T-helper 1 cell treated with Interleukin-12 subunit alpha and Interleukin-12 subunit beta and Interleukin-4 antibody, amounts not matched to agents 30 μg/mL and 1 μg/mL, for 36 hours (primary cell): ENCODE results near the gene NFIA.

ENCODE experiments used
- H3K27ac Mint-ChIP-seq: one replicate; pipeline ENCODE4 v1.8.0; 2021; ENCODE audit warnings: mild to moderate bottlenecking, mixed read lengths
- H3K27me3 Mint-ChIP-seq: one replicate; pipeline ENCODE4 v1.8.0; 2021; ENCODE audit warnings: low read depth, mixed read lengths
- H3K36me3 Mint-ChIP-seq: one replicate; pipeline ENCODE4 v1.8.0; 2021; ENCODE audit warnings: low read depth, mixed read lengths
- H3K4me1 Mint-ChIP-seq: one replicate; pipeline ENCODE4 v1.8.0; 2021; ENCODE audit warnings: low read depth, mixed read lengths
- H3K4me3 Mint-ChIP-seq: one replicate; pipeline ENCODE4 v1.8.0; 2021; ENCODE audit warnings: mild to moderate bottlenecking, moderate library complexity, mixed read lengths
- H3K9me3 Mint-ChIP-seq: one replicate; pipeline ENCODE4 v1.8.0; 2021; ENCODE audit warnings: mixed read lengths

Gene NFIA

GRCh38 chr1:61076728-61077675 lies 5.4 kb upstream of the NFIA start:
- Mint-ChIP-seq H3K4me1 (peaks cover 32% of the 10 kb centered on the region), H3K4me3 (peak overlapping the region; percentile 94), H3K36me3 (peaks cover 4% of the 10 kb centered on the region), H3K27me3 (peaks cover 50% of the 10 kb centered on the region), H3K9me3 (no peaks in the 10 kb centered on the region), H3K27ac (peak overlapping the region; percentile 91)

- H3K4me3 Mint-ChIP-seq = peak overlapping the region; percentile 94
- peaks cover 35% of the 10 kb centered on the region for H3K4me1 Mint-ChIP-seq
- H3K9me3 Mint-ChIP-seq = no peaks in the 10 kb centered on the region
- H3K27ac Mint-ChIP-seq = peak overlapping the region; percentile 91
- H3K27me3 Mint-ChIP-seq = peaks cover 56% of the 10 kb centered on the region
- H3K36me3 Mint-ChIP-seq = peaks cover 7% of the 10 kb centered on the region
Observed at GRCh38 chr1:61077676-61078541, 4.5 kb upstream of the NFIA start.

GRCh38 chr1:61078618-61079295 lies 3.6 kb upstream of the NFIA start:
- Mint-ChIP-seq H3K27me3 (peaks cover 54% of the 10 kb centered on the region), H3K4me1 (peaks cover 36% of the 10 kb centered on the region), H3K9me3 (no peaks in the 10 kb centered on the region), H3K36me3 (peaks cover 7% of the 10 kb centered on the region), H3K4me3 (no peak overlapping the region), H3K27ac (no peak overlapping the region)

DNA sequence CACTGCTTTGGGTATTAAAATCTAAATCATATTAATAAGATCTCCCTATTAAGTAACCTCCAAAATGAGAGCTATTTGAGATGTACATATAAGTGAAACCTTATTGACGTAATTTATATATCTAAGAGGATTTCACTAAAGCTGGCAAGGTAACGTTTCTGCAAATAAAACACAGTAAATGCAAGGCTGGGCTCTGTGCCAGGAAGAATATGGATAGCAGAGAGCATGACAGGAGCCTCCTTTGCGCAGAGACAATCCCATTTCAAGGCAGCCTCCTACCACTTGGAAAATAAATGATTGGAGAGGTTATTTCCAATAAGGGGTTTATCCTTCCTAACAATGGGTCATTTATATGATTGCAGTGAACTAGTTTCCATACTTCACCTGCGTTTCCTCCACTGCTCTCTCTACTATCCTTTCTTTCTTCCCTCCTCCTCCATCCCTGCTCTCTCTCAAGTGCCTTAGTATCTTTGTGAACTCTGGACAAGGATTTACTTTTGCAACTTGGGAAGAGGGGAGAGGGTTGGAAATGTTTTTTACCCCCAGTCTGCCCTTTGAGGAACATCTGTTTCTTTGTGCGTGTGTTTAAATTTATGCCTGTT lies 3.0 kb upstream of the NFIA start:
- no peak overlapping the region for H3K4me3 Mint-ChIP-seq
- peaks cover 61% of the 10 kb centered on the region for H3K27me3 Mint-ChIP-seq
- H3K4me1 Mint-ChIP-seq = peaks cover 38% of the 10 kb centered on the region
- H3K9me3 Mint-ChIP-seq = no peaks in the 10 kb centered on the region
- H3K27ac Mint-ChIP-seq = no peak overlapping the region
- peaks cover 7% of the 10 kb centered on the region for H3K36me3 Mint-ChIP-seq

DNA sequence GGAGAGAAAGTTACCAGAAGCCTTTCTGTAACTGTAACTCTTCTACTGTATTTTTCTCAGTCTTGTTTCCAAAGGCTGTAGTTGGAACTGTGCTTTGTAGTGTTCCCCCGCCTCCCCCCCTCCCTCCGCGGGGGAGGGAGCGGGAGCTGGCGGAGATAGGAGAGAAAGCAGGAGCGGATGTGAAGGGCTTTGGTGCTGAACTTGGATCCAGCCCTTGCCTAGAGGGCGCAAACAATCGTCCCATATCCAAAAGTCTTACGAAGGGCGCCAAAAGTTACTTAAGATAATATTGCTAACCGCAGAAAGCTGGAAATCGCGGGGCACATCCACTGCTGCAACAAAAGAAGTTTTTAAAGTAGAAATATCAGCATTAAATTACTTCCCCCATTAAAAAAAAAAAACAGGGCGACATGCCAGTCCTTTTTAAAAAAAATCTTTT lies 2.4 kb upstream of the NFIA start:
- H3K36me3 Mint-ChIP-seq = peaks cover 7% of the 10 kb centered on the region
- H3K4me1 Mint-ChIP-seq = peaks cover 38% of the 10 kb centered on the region
- no peak overlapping the region for H3K27ac Mint-ChIP-seq
- H3K9me3 Mint-ChIP-seq = no peaks in the 10 kb centered on the region
- peaks cover 66% of the 10 kb centered on the region for H3K27me3 Mint-ChIP-seq
- no peak overlapping the region for H3K4me3 Mint-ChIP-seq

DNA sequence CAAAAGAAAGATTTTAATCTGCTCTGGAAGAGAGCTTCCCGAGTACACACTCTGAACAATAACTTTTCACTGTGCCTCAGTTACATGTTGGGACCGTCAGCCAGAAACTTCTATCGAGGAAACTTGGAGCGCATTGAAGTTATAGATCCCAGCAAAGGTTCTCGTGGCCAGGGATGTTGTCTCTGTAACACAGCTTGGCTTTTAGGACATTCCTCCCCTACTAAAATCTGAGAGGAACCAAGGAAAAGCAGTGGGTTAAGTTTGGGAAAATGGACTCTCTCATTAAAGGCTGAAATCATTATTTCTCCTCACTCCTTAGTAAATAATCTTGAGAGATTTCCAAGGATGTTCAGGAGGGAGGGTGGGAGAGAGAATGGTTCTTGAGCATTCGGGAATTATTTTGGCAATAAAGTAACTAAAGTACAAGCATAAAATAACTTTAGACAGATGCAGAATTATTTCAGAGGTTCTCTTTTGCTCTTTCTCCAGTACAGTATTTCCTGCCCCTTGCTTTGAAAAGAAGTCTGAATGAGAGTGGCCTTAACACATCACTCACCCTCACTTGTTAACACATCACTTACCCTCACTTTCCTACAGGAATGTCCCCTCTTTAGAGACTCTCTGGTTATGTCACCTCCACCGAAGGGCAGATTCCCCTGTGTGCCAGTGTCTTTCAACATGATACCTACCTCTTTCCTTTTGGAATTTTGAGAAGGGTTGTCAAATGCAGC lies 1.8 kb upstream of the NFIA start:
- peak overlapping the region; percentile 9 for H3K4me3 Mint-ChIP-seq
- no peak overlapping the region for H3K27ac Mint-ChIP-seq
- H3K9me3 Mint-ChIP-seq = no peaks in the 10 kb centered on the region
- peaks cover 38% of the 10 kb centered on the region for H3K4me1 Mint-ChIP-seq
- H3K36me3 Mint-ChIP-seq = peaks cover 7% of the 10 kb centered on the region
- peaks cover 72% of the 10 kb centered on the region for H3K27me3 Mint-ChIP-seq

- Mint-ChIP-seq H3K4me1 (peaks cover 38% of the 10 kb centered on the region), H3K4me3 (peak overlapping the region; percentile 45), H3K27me3 (peaks cover 79% of the 10 kb centered on the region), H3K9me3 (no peaks in the 10 kb centered on the region), H3K27ac (no peak overlapping the region), H3K36me3 (peaks cover 7% of the 10 kb centered on the region)
Observed at GRCh38 chr1:61081144-61081685, 1.1 kb upstream of the NFIA start.

DNA sequence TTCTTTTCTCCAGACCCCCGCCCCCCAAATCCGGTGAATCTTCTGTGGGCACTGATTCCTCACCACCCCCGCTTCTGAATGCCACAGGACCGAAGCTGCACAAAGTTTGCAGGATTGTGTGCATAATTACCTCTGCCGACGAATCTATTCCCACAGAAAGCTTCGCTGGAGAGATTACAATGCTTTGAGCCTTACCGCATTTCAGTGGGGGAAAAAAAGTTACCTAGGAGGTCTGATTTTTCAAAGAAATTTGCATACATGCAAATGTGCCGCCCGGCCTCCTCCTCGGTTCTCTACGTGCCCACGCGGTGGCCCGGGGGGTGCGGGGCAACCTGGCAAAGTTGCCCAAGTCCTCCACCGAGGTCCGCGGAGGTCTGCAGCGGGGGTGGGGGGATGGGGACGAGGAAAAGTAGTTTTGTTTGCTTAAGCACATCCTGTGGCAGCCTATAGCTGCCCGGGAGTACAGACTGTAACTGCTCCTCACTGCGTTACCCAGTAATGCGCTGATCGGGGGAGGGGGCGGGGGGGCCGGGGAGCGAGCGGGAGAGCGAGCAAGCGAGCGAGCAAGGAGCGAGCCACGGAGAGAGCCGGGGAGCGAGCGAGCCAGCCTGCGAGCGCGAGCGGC lies 563 bp upstream of the NFIA start:
- peaks cover 79% of the 10 kb centered on the region for H3K27me3 Mint-ChIP-seq
- no peaks in the 10 kb centered on the region for H3K9me3 Mint-ChIP-seq
- peaks cover 34% of the 10 kb centered on the region for H3K4me1 Mint-ChIP-seq
- peaks cover 5% of the 10 kb centered on the region for H3K36me3 Mint-ChIP-seq
- H3K4me3 Mint-ChIP-seq = peak overlapping the region; percentile 45
- H3K27ac Mint-ChIP-seq = no peak overlapping the region

- peaks cover 23% of the 10 kb centered on the region for H3K4me1 Mint-ChIP-seq
- H3K4me3 Mint-ChIP-seq = peak overlapping the region; percentile 81
- H3K27ac Mint-ChIP-seq = no peak overlapping the region
- H3K27me3 Mint-ChIP-seq = peaks cover 85% of the 10 kb centered on the region
- H3K9me3 Mint-ChIP-seq = no peaks in the 10 kb centered on the region
- peaks cover 5% of the 10 kb centered on the region for H3K36me3 Mint-ChIP-seq
Observed at GRCh38 chr1:61083013-61083806, 849 bp downstream of the NFIA start.

DNA sequence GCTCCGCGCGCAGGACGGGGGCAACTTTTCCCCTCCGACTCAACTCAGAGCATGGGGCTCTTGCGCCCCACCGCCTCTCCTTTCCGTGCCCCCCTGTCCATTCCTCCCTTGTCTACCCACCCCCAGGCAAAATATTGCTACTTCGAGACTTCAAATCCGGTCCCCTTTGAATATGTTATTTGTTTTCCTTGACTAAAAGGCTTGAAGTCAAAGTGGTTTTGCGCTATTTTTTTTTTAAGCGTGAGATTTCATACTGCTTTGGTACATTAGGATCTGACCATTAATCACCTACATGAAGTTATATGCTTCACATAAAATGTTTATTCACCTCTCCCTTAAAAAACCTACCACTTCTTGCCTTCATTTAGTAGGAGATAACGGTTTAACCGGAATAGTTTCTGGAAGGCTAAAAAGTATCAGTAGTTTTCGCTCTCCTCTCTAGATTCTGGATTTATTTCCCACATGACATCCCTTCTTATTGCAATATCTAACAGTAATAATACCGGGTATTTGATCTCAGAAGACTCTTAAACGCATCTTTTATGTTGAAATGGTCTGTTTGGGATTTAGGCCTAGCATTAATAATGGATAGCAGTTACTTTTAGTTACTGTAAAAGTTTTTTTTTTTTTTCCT lies 1.6 kb downstream of the NFIA start:
- Mint-ChIP-seq H3K9me3 (no peaks in the 10 kb centered on the region), H3K27me3 (peaks cover 85% of the 10 kb centered on the region), H3K4me3 (peak overlapping the region; percentile 81), H3K36me3 (peaks cover 5% of the 10 kb centered on the region), H3K27ac (peak overlapping the region; percentile 20), H3K4me1 (peaks cover 16% of the 10 kb centered on the region)

DNA sequence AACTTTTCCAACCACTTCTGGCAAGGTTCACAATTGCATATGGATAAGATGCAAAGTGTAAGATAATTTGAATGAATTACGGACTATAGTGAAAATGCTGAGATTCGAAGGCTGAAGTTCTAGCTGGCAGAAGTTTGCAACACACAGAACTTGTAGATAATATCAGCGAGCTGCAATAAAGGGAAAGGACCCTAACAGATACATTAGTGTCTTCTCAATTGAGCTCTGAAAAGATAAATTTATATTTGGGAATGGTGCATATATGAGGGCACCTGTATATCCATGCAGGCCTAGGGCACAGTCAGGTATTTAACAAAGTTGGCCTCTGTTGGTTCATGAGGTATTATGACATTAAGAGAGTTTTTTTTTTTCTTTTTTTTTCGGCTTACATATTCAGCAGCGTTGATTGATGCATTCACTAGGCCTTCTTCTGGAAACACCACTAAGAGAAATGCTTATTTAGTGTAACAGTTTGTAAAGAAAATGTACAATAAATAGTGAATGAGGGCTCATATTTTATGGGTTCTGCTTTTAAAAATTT lies 2.2 kb downstream of the NFIA start:
- Mint-ChIP-seq H3K4me1 (peaks cover 14% of the 10 kb centered on the region), H3K27me3 (peaks cover 83% of the 10 kb centered on the region), H3K36me3 (peaks cover 5% of the 10 kb centered on the region), H3K9me3 (no peaks in the 10 kb centered on the region), H3K4me3 (peak overlapping the region; percentile 81), H3K27ac (no peak overlapping the region)
